Glutamatergic neuron (in vitro differentiated cells): ENCODE measurements around the gene SCUBE1. TPM values are rescaled to one million over a fixed set of nuclear protein-coding genes. Genes with fewer than 3 reads are reported as not detected.

Source experiments
- DNase-seq: peaks from one replicate; pipeline ENCODE4 v3.0.0; 2022
- H3K27ac Mint-ChIP-seq: one replicate; pipeline ENCODE4 v1.8.0; 2020; ENCODE audit warnings: mild to moderate bottlenecking, mixed read lengths, inconsistent platforms; ENCODE audit not compliant: unreplicated experiment
- H3K27me3 Mint-ChIP-seq: one replicate; pipeline ENCODE4 v1.8.0; 2020; ENCODE audit warnings: mild to moderate bottlenecking, moderate library complexity, mixed read lengths, inconsistent platforms; ENCODE audit not compliant: unreplicated experiment
- H3K36me3 Mint-ChIP-seq: one replicate; pipeline ENCODE4 v1.8.0; 2020; ENCODE audit warnings: mild to moderate bottlenecking, mixed read lengths, inconsistent platforms; ENCODE audit not compliant: unreplicated experiment
- H3K4me1 Mint-ChIP-seq: one replicate; pipeline ENCODE4 v1.8.0; 2020; ENCODE audit warnings: mild to moderate bottlenecking, low read depth, mixed read lengths, inconsistent platforms; ENCODE audit not compliant: unreplicated experiment
- H3K4me3 Mint-ChIP-seq: one replicate; pipeline ENCODE4 v1.8.0; 2020; ENCODE audit warnings: mild to moderate bottlenecking, mixed read lengths, inconsistent platforms; ENCODE audit not compliant: unreplicated experiment
- H3K9me3 Mint-ChIP-seq: one replicate; pipeline ENCODE4 v1.8.0; 2020; ENCODE audit warnings: mild to moderate bottlenecking, moderate library complexity, mixed read lengths, inconsistent platforms; ENCODE audit not compliant: unreplicated experiment
- total RNA-seq: library from RNA; stranded (reverse); fragmentation: NEBNext Ultra II Directional; extraction: Animal tissue kit (Norgen Biotek cat#: 25700); gene quantifications from one replicate; pipeline ENCODE4 v1.2.1, GENCODE V29; 2021; ENCODE audit not compliant: unreplicated experiment
- TF ChIP-seq, protein P1 (sequence below): fragments of 200-600 bp; sonication (generic); IDR thresholded peaks from one replicate; pipeline ENCODE4 v1.5.0; 2021; ENCODE audit not compliant: partially characterized antibody, unreplicated experiment

The SCUBE1 gene
- total RNA-seq, 1 donor from 2014 or later, result 25.8 TPM

DNA sequence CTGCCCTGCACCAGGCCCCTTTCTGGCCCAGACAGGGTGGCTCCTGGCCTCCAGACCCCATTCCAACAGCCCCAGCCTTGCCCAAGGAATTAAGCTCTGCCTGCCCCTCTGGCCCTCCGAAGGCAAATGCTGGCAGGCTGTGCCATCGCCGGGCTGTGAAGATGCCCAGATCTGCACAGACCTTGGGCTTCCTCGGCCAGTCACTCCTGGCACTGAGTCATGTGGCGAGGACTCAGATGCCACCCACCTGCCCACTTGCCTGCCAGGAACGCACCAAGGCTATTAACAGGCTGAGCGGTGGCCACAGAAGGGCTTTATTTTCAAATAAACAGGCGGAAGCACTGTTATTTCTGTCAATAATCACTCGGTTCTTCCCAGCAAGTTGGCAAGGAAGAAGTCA is 105.9 kb downstream of the SCUBE1 start:
- no peaks in the 10 kb centered on the region for H3K4me1 Mint-ChIP-seq

DNA sequence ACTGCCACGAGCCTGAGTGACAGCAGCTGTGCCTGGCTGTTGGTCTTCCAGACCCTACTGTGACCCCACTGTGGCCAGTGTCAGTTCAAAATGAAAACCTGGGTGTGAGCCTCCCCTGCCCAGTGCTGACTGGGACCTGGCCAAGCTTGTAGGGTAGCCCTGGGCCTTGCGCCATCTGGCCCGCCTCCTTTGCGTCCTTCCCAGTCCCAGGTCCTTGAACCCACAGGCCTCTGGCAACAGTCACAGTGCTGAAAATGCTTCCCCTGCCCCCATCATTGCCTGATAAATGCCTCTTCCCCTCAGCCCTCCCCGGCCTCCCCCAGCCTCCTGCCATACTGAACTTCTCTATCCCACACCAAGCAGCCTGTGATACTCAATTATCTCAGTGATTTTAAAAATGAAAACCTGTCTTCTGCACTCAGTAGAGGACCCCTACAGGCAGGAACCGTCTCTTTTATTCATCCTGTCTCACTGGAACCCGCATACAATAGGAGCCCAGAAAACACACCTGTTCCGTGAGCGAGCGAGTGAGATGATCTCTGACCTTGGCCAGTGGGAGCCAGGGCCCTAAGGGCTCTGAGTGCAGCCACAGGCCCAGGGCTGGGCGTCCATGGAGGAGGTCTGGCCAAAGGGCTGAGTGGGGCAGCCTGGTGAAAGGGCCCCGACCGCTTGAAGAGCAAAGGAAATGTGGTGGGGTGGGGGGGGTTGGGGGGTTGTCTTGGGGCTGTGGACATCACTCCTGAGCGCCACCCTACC is 106.6 kb downstream of the SCUBE1 start:
- H3K27ac Mint-ChIP-seq, result no peak overlapping the region
- H3K4me3 Mint-ChIP-seq, result no peak overlapping the region
- H3K9me3 Mint-ChIP-seq, result no peaks in the 10 kb centered on the region
- no peaks in the 10 kb centered on the region for H3K36me3 Mint-ChIP-seq
- H3K27me3 Mint-ChIP-seq, result peaks cover 6% of the 10 kb centered on the region
- TF ChIP-seq, protein P1, sequence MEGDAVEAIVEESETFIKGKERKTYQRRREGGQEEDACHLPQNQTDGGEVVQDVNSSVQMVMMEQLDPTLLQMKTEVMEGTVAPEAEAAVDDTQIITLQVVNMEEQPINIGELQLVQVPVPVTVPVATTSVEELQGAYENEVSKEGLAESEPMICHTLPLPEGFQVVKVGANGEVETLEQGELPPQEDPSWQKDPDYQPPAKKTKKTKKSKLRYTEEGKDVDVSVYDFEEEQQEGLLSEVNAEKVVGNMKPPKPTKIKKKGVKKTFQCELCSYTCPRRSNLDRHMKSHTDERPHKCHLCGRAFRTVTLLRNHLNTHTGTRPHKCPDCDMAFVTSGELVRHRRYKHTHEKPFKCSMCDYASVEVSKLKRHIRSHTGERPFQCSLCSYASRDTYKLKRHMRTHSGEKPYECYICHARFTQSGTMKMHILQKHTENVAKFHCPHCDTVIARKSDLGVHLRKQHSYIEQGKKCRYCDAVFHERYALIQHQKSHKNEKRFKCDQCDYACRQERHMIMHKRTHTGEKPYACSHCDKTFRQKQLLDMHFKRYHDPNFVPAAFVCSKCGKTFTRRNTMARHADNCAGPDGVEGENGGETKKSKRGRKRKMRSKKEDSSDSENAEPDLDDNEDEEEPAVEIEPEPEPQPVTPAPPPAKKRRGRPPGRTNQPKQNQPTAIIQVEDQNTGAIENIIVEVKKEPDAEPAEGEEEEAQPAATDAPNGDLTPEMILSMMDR, result no peak
- H3K4me1 Mint-ChIP-seq, result no peaks in the 10 kb centered on the region
- no peak for DNase-seq

More for the DNA sequence above, 105.9 kb downstream of the SCUBE1 start:
- TF ChIP-seq, protein P1, result no peak
- Mint-ChIP-seq H3K9me3 (no peaks in the 10 kb centered on the region), H3K4me3 (no peak overlapping the region), H3K27ac (no peak overlapping the region), H3K27me3 (peaks cover 6% of the 10 kb centered on the region), H3K36me3 (no peaks in the 10 kb centered on the region)
- DNase-seq, result no peak

DNA sequence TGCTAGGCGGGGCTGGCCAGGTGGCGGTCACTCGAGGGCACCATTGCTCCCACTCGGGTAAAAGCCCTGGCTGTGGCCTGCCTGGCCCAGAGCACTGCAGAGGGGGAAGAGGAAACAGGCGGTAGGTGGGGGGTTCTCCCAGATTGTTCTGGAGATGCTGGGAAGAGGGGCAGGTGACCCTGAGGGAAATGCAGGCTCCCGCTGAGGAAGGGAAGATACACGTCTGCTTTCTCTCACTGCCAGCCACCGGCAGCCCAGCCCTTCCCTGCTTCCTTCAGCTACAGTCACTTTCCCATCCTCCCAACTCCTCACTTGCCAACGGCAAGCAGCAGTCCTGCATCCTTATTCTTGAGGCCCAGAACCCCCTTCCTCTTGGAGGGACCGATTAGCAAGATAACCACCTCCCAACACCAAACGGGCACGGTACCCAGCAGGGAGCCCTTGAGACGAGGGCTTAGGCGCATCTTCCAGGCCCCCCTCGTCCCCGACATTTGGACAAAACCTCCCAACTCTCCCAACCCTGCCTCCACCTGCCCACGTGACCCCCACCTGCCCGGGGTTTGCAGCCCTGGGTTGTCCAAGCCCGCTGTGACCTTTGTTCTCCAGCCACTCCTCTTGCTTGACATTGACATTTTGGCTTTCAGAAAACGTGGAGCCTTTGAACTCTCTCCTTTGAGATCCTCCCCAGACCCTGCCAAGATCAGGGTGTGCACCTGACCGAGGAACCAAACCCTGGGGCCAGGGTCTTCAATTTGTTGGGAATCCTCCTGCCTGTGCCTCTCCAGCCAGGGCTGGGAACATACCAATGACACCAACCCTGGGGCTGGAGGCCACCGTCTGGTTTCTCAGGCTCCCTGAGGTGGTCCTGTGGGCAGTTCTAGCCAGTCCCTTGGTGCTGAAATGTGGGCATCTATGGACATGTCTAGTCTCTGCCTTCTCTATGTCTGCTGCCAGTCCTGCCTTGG is 107.4 kb downstream of the SCUBE1 start:
- Mint-ChIP-seq H3K27me3 (peaks cover 6% of the 10 kb centered on the region), H3K27ac (no peak overlapping the region)
- TF ChIP-seq, protein P1, result no peak

DNA sequence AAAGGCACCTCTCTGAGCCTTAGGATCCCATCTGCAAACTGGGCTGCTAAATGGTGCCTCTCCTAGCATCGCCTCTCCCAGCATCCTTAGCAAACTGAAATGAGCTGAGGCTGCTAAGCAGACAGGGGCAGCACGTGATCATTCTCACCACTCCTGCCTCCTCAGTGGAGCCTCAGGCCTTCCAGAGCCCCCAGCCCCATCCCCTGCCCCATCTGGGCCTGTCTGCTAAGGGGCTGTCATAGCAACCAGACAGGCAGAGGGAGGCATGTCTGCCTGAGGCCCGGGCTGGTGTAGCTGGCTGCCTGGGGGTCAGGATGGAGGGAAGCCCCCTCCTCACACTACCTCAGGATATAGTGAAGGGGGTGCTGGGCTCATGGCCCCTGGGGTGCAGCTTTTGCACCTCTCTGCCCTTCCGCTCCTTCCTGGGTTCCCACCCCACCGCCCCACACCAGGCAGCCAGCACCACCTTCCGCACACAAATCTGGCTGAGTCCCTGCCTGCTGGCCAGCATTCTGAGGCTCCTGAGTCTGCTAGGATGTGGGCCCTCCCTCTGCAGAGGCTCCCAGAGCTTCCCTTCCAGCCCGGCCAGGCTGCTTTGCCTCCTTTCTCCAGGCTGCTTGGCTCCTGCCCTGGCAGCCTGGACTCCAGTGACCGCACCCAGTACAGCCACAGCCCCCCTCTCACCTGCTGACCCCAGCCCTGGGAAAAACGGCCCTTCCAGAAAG is 108.7 kb downstream of the SCUBE1 start:
- Mint-ChIP-seq H3K27ac (no peak overlapping the region), H3K4me3 (no peak overlapping the region), H3K36me3 (no peaks in the 10 kb centered on the region), H3K9me3 (peaks cover 3% of the 10 kb centered on the region), H3K27me3 (peaks cover 2% of the 10 kb centered on the region), H3K4me1 (peaks cover 4% of the 10 kb centered on the region)
- peak; percentile 50 for DNase-seq
- TF ChIP-seq, protein P1, result no peak

More for the DNA sequence above, 107.4 kb downstream of the SCUBE1 start:
- H3K9me3 Mint-ChIP-seq, result no peaks in the 10 kb centered on the region
- DNase-seq, result no peak
- H3K4me3 Mint-ChIP-seq, result no peak overlapping the region
- H3K4me1 Mint-ChIP-seq, result peaks cover 4% of the 10 kb centered on the region
- no peaks in the 10 kb centered on the region for H3K36me3 Mint-ChIP-seq
